GM12878 (cell line): ENCODE results near the gene RPLP2. TPM values are rescaled to one million over a fixed set of nuclear protein-coding genes. Genes with fewer than 3 reads are reported as not detected.

Experiments used
- ATAC-seq: fragments of 200-7000 bp; cut with Tn5 transposase; 3 replicates; pipeline ENCODE4 v1.9.1; 2020; ENCODE audit warnings: mild to moderate bottlenecking, moderate library complexity
- BruUV-seq: library from RNA; stranded (reverse); fragments of 400-500 nt; replicated peaks from 2 replicates; lab custom pipeline; 2021; lab: Mats Ljungman, UMichigan
- CTCF ChIA-PET: fragments of 300-600 bp; sonication (Branson Sonifier 250); formaldehyde crosslinking; extraction: SDS; loops from one replicate; lab custom pipeline; 2021; ENCODE audit warnings: inconsistent platforms; lab: Yijun Ruan, JAX
- POLR2A ChIA-PET: fragments of 350-600 bp; formaldehyde crosslinking; extraction: SDS; loops from one replicate; lab custom pipeline; 2021; ENCODE audit warnings: inconsistent platforms; lab: Charles Lee
- RAD21 ChIA-PET: fragments of 300-600 bp; sonication (Branson Sonifier 250); formaldehyde crosslinking; loops from one replicate; lab custom pipeline; 2023; ENCODE audit warnings: antibody characterized with exemption; ENCODE audit not compliant: unreplicated experiment; lab: Charles Lee
- SMC1A ChIA-PET: fragments of 300-600 bp; sonication (Branson Sonifier 250); formaldehyde crosslinking; loops from one replicate; lab custom pipeline; 2023; ENCODE audit not compliant: unreplicated experiment, uncharacterized antibody; lab: Charles Lee
- DNase-seq: peaks from one replicate; pipeline ENCODE4 v3.0.0-alpha.2; 2011; ENCODE audit warnings: low read depth, low spot score
- FAIRE-seq: peaks from 3 replicates; lab custom pipeline; 2011; peaks lifted over from hg19 to GRCh38; lab: Jason Lieb, UNC
- H2AFZ ChIP-seq: 2 replicates; pipeline ENCODE4 v1.6.0; 2011; ENCODE audit warnings: low read depth, low read length, control low read depth; ENCODE audit not compliant: control insufficient read depth
- H3K27ac ChIP-seq: 2 replicates; pipeline ENCODE4 v1.5.1; 2011; ENCODE audit warnings: control low read depth; ENCODE audit not compliant: control insufficient read depth, insufficient read depth
- H3K27me3 ChIP-seq, 2 experiments: replicated peaks in 1 of 2; 2 replicates each; pipeline versions ENCODE4 v1.6.0 to v1.6.1; 2011; ENCODE audit warnings: low read length in 1 of 2; ENCODE audit not compliant: control insufficient read depth in 2 of 2, insufficient read depth in 2 of 2
- H3K36me3 ChIP-seq, 2 experiments: 2 replicates each; pipeline ENCODE4 v1.5.1; 2011; ENCODE audit warnings: low read length in 1 of 2; ENCODE audit not compliant: control insufficient read depth in 2 of 2, insufficient read depth in 2 of 2
- H3K4me1 ChIP-seq: 2 replicates; pipeline ENCODE4 v1.6.1; 2011; ENCODE audit warnings: mild to moderate bottlenecking, low read length, moderate library complexity, mixed read lengths; ENCODE audit not compliant: control insufficient read depth, insufficient read depth
- H3K4me2 ChIP-seq: 2 replicates; pipeline ENCODE4 v1.6.0; 2011; ENCODE audit warnings: control low read depth; ENCODE audit not compliant: control insufficient read depth, insufficient read depth
- H3K4me3 ChIP-seq: fragments of 200-600 bp; sonication (generic); 2 replicates; pipeline ENCODE4 v1.5.1; 2016
- H3K79me2 ChIP-seq: 2 replicates; pipeline ENCODE4 v1.6.0; 2011; ENCODE audit warnings: low read length; ENCODE audit not compliant: control insufficient read depth, insufficient read depth
- H3K9ac ChIP-seq: 2 replicates; pipeline ENCODE4 v1.8.0; 2011; ENCODE audit warnings: low read length, control low read depth, mixed read lengths; ENCODE audit not compliant: control insufficient read depth, insufficient read depth
- H3K9me3 ChIP-seq: replicated peaks from 3 replicates; pipeline ENCODE4 v1.5.1; 2011; ENCODE audit warnings: mild to moderate bottlenecking, low read length; ENCODE audit not compliant: control insufficient read depth, insufficient read depth
- H4K20me1 ChIP-seq: 2 replicates; pipeline ENCODE4 v1.6.0; 2011; ENCODE audit not compliant: control insufficient read depth, insufficient read depth
- BCL11A ChIP-seq: IDR thresholded peaks from 2 replicates; pipeline ENCODE4 v1.6.1; 2011; ENCODE audit warnings: low read depth, low read length
- BMI1 ChIP-seq: fragments of 450-650 bp; IDR thresholded peaks from 2 replicates; pipeline ENCODE4 v1.6.1; 2016; ENCODE audit warnings: mild to moderate bottlenecking, moderate library complexity, borderline replicate concordance
- CBX5 ChIP-seq: sonication (generic); IDR thresholded peaks from 2 replicates; pipeline ENCODE4 v1.6.1; 2016; ENCODE audit warnings: low read depth, moderate library complexity, mild to moderate bottlenecking, inconsistent platforms
- EGR1 ChIP-seq, 2 experiments: IDR thresholded peaks; 1 replicate in 1 of 2; 2 replicates in 1 of 2; pipeline ENCODE4 v1.6.1; 2011 to 2012; ENCODE audit warnings: low read depth in 2 of 2, low read length in 2 of 2, borderline replicate concordance in 1 of 2, mild to moderate bottlenecking in 1 of 2, moderate library complexity in 1 of 2
- ESRRA ChIP-seq: IDR thresholded peaks from 2 replicates; pipeline ENCODE4 v1.6.1; 2012; ENCODE audit warnings: mild to moderate bottlenecking, low read length, improper control_type of control experiment
- IKZF1 ChIP-seq: fragments of 450-650 bp; conservative IDR thresholded peaks from 2 replicates; pipeline ENCODE4 v1.6.1; 2017; ENCODE audit warnings: antibody characterized with exemption, mild to moderate bottlenecking
- IKZF2 ChIP-seq, 2 experiments: fragments of 450-650 bp; IDR thresholded peaks; 2 replicates each; pipeline ENCODE4 v1.6.1; 2017; ENCODE audit warnings: mild to moderate bottlenecking in 2 of 2, moderate library complexity in 2 of 2
- MLLT1 ChIP-seq: fragments of 450-650 bp; IDR thresholded peaks from 2 replicates; pipeline ENCODE4 v1.6.1; 2016; ENCODE audit warnings: mild to moderate bottlenecking
- NFYA ChIP-seq: IDR thresholded peaks from 2 replicates; pipeline ENCODE4 v1.6.1; 2011; ENCODE audit warnings: low read depth, mild to moderate bottlenecking, low read length, improper control_type of control experiment, borderline replicate concordance
- NFYB ChIP-seq: IDR thresholded peaks from 2 replicates; pipeline ENCODE4 v1.6.1; 2011; ENCODE audit warnings: low read depth, mild to moderate bottlenecking, low read length, improper control_type of control experiment, moderate library complexity; ENCODE audit not compliant: insufficient read depth
- PML ChIP-seq: IDR thresholded peaks from 2 replicates; pipeline ENCODE4 v1.6.1; 2012; ENCODE audit warnings: low read length, inconsistent platforms
- POU2F2 ChIP-seq: IDR thresholded peaks from 3 replicates; pipeline ENCODE4 v1.6.1; 2011; ENCODE audit warnings: low read depth, mild to moderate bottlenecking, low read length, borderline replicate concordance
- RFX5 ChIP-seq: IDR thresholded peaks from 2 replicates; pipeline ENCODE4 v1.6.1; 2011; ENCODE audit warnings: low read depth, low read length, improper control_type of control experiment
- TARDBP ChIP-seq: IDR thresholded peaks from 2 replicates; pipeline ENCODE4 v1.6.1; 2016; ENCODE audit warnings: borderline replicate concordance
- ZBED1 ChIP-seq: IDR thresholded peaks from 2 replicates; pipeline ENCODE4 v1.6.1; 2016; ENCODE audit warnings: borderline replicate concordance
- ZNF622 ChIP-seq: fragments of 450-650 bp; IDR thresholded peaks from 2 replicates; pipeline ENCODE4 v1.6.1; 2017; ENCODE audit warnings: mild to moderate bottlenecking, inconsistent platforms
- WGBS: methylation state at CpG from one replicate; pipeline ENCODE4 v1.1.6; 2016; ENCODE audit warnings: low lambda C conversion rate; ENCODE audit not compliant: insufficient replicate concordance, insufficient coverage; ENCODE audit errors: missing lambda C conversion rate; 5-methylcytosine and 5-hydroxymethylcytosine counted together
- in situ Hi-C: fragments of 300-500 bp; cut with MboI; formaldehyde crosslinking; loops from 9 replicates; pipeline ENCODE4 v1.14.3; 2018; ENCODE audit warnings: mixed read lengths
- intact Hi-C: fragments of 100-400 bp; cut with micrococcal nuclease; formaldehyde crosslinking; loops from one replicate; pipeline ENCODE4 v1.14.2; 2022; ENCODE audit not compliant: unreplicated experiment
- polyA plus RNA-seq, 11 experiments: library from polyadenylated mRNA; depleted of rRNA in 4 of 11; unstranded in 6 of 11; stranded (reverse) in 5 of 11; fragments of >200 nt; fragmentation: Nextera tagmentation in 4 of 11; fragmentation: Illumina TruSeq in 1 of 11; extraction: Ambion mirVana in 4 of 11; extraction: Trizol in 1 of 11; gene quantifications; 1 replicate in 1 of 11; 2 replicates in 10 of 11; pipeline versions ENCODE4 v1.2.1 to v1.2.3, GENCODE V29; 2011 to 2016; ENCODE audit warnings: inconsistent platforms in 2 of 11, missing spikeins in 2 of 11, low read depth in 1 of 11
- total RNA-seq, 4 experiments: library from RNA; depleted of rRNA in 3 of 4; stranded (reverse); fragments of >200 nt in 3 of 4; fragmentation: Illumina TruSeq in 1 of 4; extraction: Trizol in 1 of 4; gene quantifications; 2 replicates each; pipeline versions ENCODE4 v1.2.1 to v1.2.3, GENCODE V29; 2013 to 2021
- TF ChIP-seq, protein P1 (sequence below): IDR thresholded peaks from 2 replicates; pipeline ENCODE4 v1.6.1; 2011; ENCODE audit warnings: low read depth, mild to moderate bottlenecking, low read length, moderate library complexity, borderline replicate concordance; ENCODE audit errors: extremely low read depth
- TF ChIP-seq, protein P2 (sequence below): fragments of 450-650 bp; IDR thresholded peaks from 2 replicates; pipeline ENCODE4 v1.6.1; 2016; ENCODE audit warnings: mild to moderate bottlenecking
- TF ChIP-seq, protein P3 (sequence below): fragments of 450-650 bp; IDR thresholded peaks from 2 replicates; pipeline ENCODE4 v1.6.1; 2017; ENCODE audit warnings: antibody characterized with exemption, mild to moderate bottlenecking, moderate library complexity

RPLP2 gene
- total and polyA plus RNA-seq, 10 of the 15 experiments (the other 5 are each of a cell fraction or from before 2014, with no cell fraction given), result 488 to 3,558 (median 1,481) TPM

- Histone ChIP-seq H3K4me2 (no peak overlapping the region), H3K27ac (no peak overlapping the region), H4K20me1 (no peaks in the 10 kb centered on the region), H3K27me3 (no peaks in the 10 kb centered on the region), H3K36me3 (peaks cover 26 to 29% of the 10 kb centered on the region in 2 experiments; a peak in 3 of 4 replicates), H2AFZ (no peak overlapping the region), H3K4me3 (no peak overlapping the region), H3K79me2 (no peaks in the 10 kb centered on the region), H3K9me3 (no peaks in the 10 kb centered on the region), H3K4me1 (no peaks in the 10 kb centered on the region), H3K9ac (no peak overlapping the region)
- RAD21 ChIA-PET, result interaction anchor here (1.5 kb wide), 1 partner anchor 39 kb away, joined by 3 read pairs; no protein-coding TSS in a partner anchor
- DNase-seq (no peak), FAIRE-seq (no peak), ATAC-seq (peak; percentile 86)
- CTCF ChIA-PET, result interaction anchor here (1.1 to 1.4 kb wide), 4 partner anchors 16 to 92 kb away, joined by 3 to 4 read pairs (median 3); partner anchors contain the start of gene TALDO1
- no TSS peak for BruUV-seq
- SMC1A ChIA-PET, result interaction anchor here (1.1 to 1.9 kb wide), 2 partner anchors 16 to 39 kb away, joined by 5 to 8 read pairs; no protein-coding TSS in a partner anchor
- intact Hi-C loops, result loop anchor here (1.0 kb wide), 1 partner anchor 37 kb away; no protein-coding TSS in a partner anchor
- POLR2A ChIA-PET, result no interaction called here
- WGBS, result 56% methylated on average over 19 of the region's 19 CpGs
- in situ Hi-C loops, result no loop called here
- TF ChIP-seq POU2F2 (no peak), IKZF1 (no peak), ZNF622 (no peak), TARDBP (no peak), ZBED1 (peak; percentile 55; the same call in 1 of the 2 replicates), EGR1 (IDR thresholded peaks at IDR 0.05; ENCODE audit: borderline replicate concordance in 1 of 2, low read depth in 2 of 2, low read length in 2 of 2) (no peak), MLLT1 (no peak), ESRRA (no peak), BCL11A (no peak), BMI1 (no peak), IKZF2 (IDR thresholded peaks at IDR 0.05) (no peak), PML (no peak), NFYB (no peak), RFX5 (no peak), NFYA (no peak), CBX5 (no peak)
- TF ChIP-seq, protein P1, sequence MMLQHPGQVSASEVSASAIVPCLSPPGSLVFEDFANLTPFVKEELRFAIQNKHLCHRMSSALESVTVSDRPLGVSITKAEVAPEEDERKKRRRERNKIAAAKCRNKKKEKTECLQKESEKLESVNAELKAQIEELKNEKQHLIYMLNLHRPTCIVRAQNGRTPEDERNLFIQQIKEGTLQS, result no peak
- TF ChIP-seq, protein P2, sequence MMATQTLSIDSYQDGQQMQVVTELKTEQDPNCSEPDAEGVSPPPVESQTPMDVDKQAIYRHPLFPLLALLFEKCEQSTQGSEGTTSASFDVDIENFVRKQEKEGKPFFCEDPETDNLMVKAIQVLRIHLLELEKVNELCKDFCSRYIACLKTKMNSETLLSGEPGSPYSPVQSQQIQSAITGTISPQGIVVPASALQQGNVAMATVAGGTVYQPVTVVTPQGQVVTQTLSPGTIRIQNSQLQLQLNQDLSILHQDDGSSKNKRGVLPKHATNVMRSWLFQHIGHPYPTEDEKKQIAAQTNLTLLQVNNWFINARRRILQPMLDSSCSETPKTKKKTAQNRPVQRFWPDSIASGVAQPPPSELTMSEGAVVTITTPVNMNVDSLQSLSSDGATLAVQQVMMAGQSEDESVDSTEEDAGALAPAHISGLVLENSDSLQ, result no peak
- TF ChIP-seq, protein P3, sequence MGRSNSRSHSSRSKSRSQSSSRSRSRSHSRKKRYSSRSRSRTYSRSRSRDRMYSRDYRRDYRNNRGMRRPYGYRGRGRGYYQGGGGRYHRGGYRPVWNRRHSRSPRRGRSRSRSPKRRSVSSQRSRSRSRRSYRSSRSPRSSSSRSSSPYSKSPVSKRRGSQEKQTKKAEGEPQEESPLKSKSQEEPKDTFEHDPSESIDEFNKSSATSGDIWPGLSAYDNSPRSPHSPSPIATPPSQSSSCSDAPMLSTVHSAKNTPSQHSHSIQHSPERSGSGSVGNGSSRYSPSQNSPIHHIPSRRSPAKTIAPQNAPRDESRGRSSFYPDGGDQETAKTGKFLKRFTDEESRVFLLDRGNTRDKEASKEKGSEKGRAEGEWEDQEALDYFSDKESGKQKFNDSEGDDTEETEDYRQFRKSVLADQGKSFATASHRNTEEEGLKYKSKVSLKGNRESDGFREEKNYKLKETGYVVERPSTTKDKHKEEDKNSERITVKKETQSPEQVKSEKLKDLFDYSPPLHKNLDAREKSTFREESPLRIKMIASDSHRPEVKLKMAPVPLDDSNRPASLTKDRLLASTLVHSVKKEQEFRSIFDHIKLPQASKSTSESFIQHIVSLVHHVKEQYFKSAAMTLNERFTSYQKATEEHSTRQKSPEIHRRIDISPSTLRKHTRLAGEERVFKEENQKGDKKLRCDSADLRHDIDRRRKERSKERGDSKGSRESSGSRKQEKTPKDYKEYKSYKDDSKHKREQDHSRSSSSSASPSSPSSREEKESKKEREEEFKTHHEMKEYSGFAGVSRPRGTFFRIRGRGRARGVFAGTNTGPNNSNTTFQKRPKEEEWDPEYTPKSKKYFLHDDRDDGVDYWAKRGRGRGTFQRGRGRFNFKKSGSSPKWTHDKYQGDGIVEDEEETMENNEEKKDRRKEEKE, result no peak
Measured at GRCh38 chr11:765025-765801, 44.6 kb upstream of the RPLP2 start.
